ENCODE measurements around the gene GABRG3.

Gene GABRG3

DNA sequence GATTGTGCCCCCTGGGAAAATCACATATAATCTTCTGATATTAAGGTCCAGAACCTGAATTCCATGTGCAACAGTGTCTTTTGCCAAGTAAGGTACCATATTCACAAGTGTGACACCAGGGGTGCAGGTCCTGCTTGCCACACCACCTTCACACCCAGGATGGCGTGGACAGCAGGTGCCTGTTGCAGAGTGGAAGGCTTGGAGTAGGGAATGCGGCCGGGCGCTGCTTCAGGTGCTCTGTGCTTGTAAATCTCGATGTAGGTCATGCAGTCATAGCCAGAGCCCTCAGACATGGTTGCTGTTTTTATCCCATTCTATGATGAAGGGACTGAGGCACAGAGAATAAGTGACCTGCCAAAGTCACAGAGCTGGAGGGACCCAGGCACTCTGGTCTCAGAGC is 34.5 kb upstream of the GABRG3 start:
- in situ Hi-C loops (cut with MboI; ENCODE audit: low pct_unique_long_range_greater_than_20kb, low sequenced_read_pairs, unreplicated experiment) = no loop called here
- DNase-seq (ENCODE audit: low spot score) = no peak
- TF ChIP-seq, protein P1, sequence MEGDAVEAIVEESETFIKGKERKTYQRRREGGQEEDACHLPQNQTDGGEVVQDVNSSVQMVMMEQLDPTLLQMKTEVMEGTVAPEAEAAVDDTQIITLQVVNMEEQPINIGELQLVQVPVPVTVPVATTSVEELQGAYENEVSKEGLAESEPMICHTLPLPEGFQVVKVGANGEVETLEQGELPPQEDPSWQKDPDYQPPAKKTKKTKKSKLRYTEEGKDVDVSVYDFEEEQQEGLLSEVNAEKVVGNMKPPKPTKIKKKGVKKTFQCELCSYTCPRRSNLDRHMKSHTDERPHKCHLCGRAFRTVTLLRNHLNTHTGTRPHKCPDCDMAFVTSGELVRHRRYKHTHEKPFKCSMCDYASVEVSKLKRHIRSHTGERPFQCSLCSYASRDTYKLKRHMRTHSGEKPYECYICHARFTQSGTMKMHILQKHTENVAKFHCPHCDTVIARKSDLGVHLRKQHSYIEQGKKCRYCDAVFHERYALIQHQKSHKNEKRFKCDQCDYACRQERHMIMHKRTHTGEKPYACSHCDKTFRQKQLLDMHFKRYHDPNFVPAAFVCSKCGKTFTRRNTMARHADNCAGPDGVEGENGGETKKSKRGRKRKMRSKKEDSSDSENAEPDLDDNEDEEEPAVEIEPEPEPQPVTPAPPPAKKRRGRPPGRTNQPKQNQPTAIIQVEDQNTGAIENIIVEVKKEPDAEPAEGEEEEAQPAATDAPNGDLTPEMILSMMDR (IDR thresholded peaks at IDR 0.05; ENCODE audit: extremely low read depth, insufficient read depth, missing control alignments) = no peak

DNA sequence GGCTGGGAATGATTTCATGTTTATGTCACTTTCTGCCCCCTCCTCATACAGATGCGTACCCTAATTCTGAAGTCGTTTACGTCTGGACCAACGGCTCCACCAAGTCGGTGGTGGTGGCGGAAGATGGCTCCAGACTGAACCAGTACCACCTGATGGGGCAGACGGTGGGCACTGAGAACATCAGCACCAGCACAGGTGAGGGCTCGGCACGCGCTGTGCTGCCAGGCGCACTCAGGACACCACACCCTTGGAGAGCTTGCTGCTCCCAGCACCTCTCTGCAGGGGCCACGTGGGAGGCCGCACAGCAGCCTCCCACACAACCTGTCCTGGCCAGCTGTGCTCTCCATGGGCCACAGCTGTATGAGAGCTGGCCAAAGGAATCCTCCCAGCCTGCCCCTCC is 33.8 kb upstream of the GABRG3 start:
- in situ Hi-C loops (cut with MboI; ENCODE audit: low pct_unique_long_range_greater_than_20kb, low sequenced_read_pairs, unreplicated experiment) = no loop called here
- TF ChIP-seq, protein P1 (IDR thresholded peaks at IDR 0.05; ENCODE audit: extremely low read depth, insufficient read depth, missing control alignments) = no peak
- no peak for DNase-seq (ENCODE audit: low spot score)

DNA sequence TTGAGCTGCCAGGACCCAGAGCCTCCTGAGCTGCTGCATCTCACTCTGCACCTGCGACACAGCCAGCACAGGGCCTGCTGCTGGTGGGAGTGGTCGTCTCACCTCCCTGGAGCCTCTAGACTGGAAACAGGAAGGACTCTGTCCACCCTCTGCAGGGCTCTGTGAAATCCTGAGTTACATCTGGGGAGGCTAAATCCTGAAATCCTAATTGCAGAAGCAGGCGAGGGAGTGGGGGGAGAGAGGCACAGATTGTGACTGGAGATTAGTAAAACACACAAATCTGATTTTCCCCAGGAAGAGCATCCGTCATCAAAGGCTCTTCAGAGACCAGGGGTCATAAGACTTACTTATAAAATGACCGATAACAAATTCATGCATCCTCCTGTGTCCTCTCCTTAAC is 31.6 kb upstream of the GABRG3 start:
- TF ChIP-seq, protein P1 (IDR thresholded peaks at IDR 0.05; ENCODE audit: extremely low read depth, insufficient read depth, missing control alignments) = no peak
- no peak for DNase-seq (ENCODE audit: low spot score)
- in situ Hi-C loops (cut with MboI; ENCODE audit: low pct_unique_long_range_greater_than_20kb, low sequenced_read_pairs, unreplicated experiment) = no loop called here

DNA sequence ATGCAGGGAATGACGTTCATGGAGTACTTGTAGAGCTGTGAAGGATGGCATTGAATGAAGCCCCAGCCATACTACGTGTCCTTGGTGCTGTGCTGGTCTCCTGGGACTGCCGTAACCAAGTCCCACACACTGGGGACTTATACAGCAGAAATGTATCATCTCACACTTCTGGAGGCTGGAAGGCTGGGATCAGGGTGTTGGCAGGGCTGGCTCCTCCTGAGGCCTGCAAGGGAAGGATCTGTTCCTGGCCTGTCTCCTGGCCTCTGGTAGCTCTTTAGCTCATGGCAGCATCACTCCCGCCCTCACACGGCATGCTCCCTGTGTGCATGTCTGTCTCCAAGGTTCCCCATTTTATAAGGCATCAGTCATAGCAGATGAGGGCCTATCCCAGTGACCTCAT is 29.5 kb upstream of the GABRG3 start:
- in situ Hi-C loops (cut with MboI; ENCODE audit: low pct_unique_long_range_greater_than_20kb, low sequenced_read_pairs, unreplicated experiment) = no loop called here
- TF ChIP-seq, protein P1 (IDR thresholded peaks at IDR 0.05; ENCODE audit: extremely low read depth, insufficient read depth, missing control alignments) = no peak
- DNase-seq (ENCODE audit: low spot score) = no peak

DNA sequence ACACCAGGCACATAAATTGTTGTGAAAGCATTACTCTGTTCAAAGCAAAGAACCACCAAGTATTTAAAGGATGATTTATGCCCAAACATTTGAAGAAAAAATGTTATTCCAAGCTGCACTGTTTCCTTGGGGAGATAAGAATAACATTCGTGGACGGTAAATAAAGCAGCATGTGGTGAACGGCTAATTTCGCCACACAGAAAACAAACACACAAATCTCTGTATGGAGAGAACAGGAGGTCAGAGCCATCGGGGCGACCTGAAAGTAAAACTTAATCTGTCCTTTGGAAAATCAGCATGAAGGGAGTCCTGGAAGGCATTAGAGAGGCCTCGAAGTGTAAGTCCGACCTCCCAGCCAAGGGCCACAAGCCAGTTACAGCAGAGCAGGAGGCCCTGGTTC is 27.1 kb upstream of the GABRG3 start:
- in situ Hi-C loops (cut with MboI; ENCODE audit: low pct_unique_long_range_greater_than_20kb, low sequenced_read_pairs, unreplicated experiment) = no loop called here
- no peak for DNase-seq (ENCODE audit: low spot score)
- TF ChIP-seq, protein P1 (IDR thresholded peaks at IDR 0.05; ENCODE audit: extremely low read depth, insufficient read depth, missing control alignments) = no peak

DNA sequence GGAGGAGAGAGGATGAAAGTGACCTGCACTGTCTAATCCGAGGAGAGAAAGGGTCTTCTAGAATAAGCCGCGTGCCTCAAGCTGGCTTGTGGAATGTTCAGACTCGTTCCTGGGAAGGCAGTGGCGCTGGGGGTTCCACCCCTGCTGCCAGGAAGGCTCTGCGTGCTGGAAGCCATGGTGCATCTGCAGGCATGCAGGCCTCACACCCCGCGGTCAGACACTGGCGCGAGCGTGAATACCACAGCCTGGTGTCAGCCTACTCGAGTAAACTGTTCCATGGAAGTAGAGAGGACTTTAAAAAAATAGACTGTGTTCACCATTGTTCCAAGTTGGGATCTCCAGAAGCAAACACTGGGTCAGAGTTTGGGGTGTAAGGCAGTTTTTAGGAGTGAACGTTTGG is 25.9 kb upstream of the GABRG3 start:
- TF ChIP-seq, protein P1 (IDR thresholded peaks at IDR 0.05; ENCODE audit: extremely low read depth, insufficient read depth, missing control alignments) = no peak
- DNase-seq (ENCODE audit: low spot score) = no peak
- in situ Hi-C loops (cut with MboI; ENCODE audit: low pct_unique_long_range_greater_than_20kb, low sequenced_read_pairs, unreplicated experiment) = no loop called here

DNA sequence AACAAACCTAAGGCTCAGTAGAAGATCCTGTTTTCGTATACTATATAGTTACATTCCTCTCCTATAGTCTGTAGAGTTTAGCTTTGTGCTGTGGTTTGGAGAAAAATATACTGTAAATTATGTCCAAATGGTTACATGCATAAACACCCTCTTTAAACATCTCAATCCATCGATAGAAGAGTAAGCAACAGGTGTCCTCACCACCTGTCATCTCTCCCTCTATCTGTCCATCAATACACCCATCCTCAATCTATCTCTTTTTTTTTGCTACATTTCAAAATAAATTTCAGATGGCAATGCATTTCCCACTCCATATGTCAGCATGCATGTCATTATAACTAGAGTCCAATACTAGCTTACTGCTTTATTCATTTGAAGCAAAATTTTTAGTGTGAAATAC is 21.0 kb upstream of the GABRG3 start:
- no peak for DNase-seq (ENCODE audit: low spot score)
- in situ Hi-C loops (cut with MboI; ENCODE audit: low pct_unique_long_range_greater_than_20kb, low sequenced_read_pairs, unreplicated experiment) = no loop called here
- TF ChIP-seq, protein P1 (IDR thresholded peaks at IDR 0.05; ENCODE audit: extremely low read depth, insufficient read depth, missing control alignments) = no peak
